Choroid plexus epithelial cell (primary cell): ENCODE measurements around the gene MGAT5B.
"Not testable (repeated sequence)": the region's sequence is repeated elsewhere in the genome, so short reads cannot be mapped to it uniquely, and the experiment has no call there.

ENCODE experiments used
- DNase-seq: peaks from one replicate; pipeline ENCODE4 v3.0.0-alpha.2; 2010; ENCODE audit warnings: low read depth
- H3K4me3 ChIP-seq: 2 replicates; pipeline ENCODE4 v1.5.1; 2011; ENCODE audit warnings: low read depth, mild to moderate bottlenecking, control low read depth, low read length, moderate library complexity
- CTCF ChIP-seq: conservative IDR thresholded peaks from 2 replicates; pipeline ENCODE4 v1.5.1; 2011; ENCODE audit warnings: low read depth, mild to moderate bottlenecking, control low read depth, inconsistent platforms, low read length, moderate library complexity

Gene MGAT5B

GRCh38 chr17:76968707-76969597 lies 100.7 kb downstream of the MGAT5B start:
- no peak overlapping the region for H3K4me3 ChIP-seq
- peak; percentile 25 for DNase-seq
- TF ChIP-seq CTCF = no peak

GRCh38 chr17:76969598-76970172 lies 101.5 kb downstream of the MGAT5B start:
- no peak for TF ChIP-seq CTCF
- no peak for DNase-seq
- H3K4me3 ChIP-seq = no peak overlapping the region

GRCh38 chr17:76970228-76970627 lies 102.0 kb downstream of the MGAT5B start:
- not testable (repeated sequence) for DNase-seq, H3K4me3 ChIP-seq

- H3K4me3 ChIP-seq = no peak overlapping the region
- TF ChIP-seq CTCF = no peak
- no peak for DNase-seq
Observed at GRCh38 chr17:76972046-76972641, 103.9 kb downstream of the MGAT5B start.

- TF ChIP-seq CTCF = no peak
- no peak overlapping the region for H3K4me3 ChIP-seq
- DNase-seq = no peak
Observed at GRCh38 chr17:76973040-76973439, 104.8 kb downstream of the MGAT5B start.

- TF ChIP-seq CTCF = no peak
- H3K4me3 ChIP-seq = no peak overlapping the region
- no peak for DNase-seq
Observed at GRCh38 chr17:76974721-76975120, 106.5 kb downstream of the MGAT5B start.

- not testable (repeated sequence) for H3K4me3 ChIP-seq, DNase-seq
Observed at GRCh38 chr17:76978050-76978449, 109.8 kb downstream of the MGAT5B start.
